GM21447 (cell line): ENCODE data around the gene ANAPC7.
"Not testable (repeated sequence)": the region's sequence is repeated elsewhere in the genome, so short reads cannot be mapped to it uniquely, and the experiment has no call there.

Source experiments
- ATAC-seq: cut with Tn5 transposase; IDR thresholded peaks from one replicate; pipeline ENCODE4 v1.9.1; 2021; ENCODE audit not compliant: unreplicated experiment

Gene ANAPC7

GRCh38 chr12:110373962-110374611, 29.4 kb downstream of the ANAPC7 start:
- ATAC-seq = no peak

- ATAC-seq = no peak
Measured at GRCh38 chr12:110373425-110373824, 30.1 kb downstream of the ANAPC7 start.

- no peak for ATAC-seq
Measured at GRCh38 chr12:110373025-110373424, 30.5 kb downstream of the ANAPC7 start.

GRCh38 chr12:110372056-110372425, 31.5 kb downstream of the ANAPC7 start:
- ATAC-seq = no peak

GRCh38 chr12:110371408-110372055, 32.0 kb downstream of the ANAPC7 start:
- ATAC-seq = peak; percentile 74

GRCh38 chr12:110370732-110371231, 32.7 kb downstream of the ANAPC7 start:
- ATAC-seq = no peak

- no peak for ATAC-seq
Measured at GRCh38 chr12:110369992-110370391, 33.5 kb downstream of the ANAPC7 start.

- no peak for ATAC-seq
Measured at GRCh38 chr12:110367181-110367864, 36.2 kb downstream of the ANAPC7 start.

- no peak for ATAC-seq
Measured at GRCh38 chr12:110366321-110367142, 37.0 kb downstream of the ANAPC7 start.

GRCh38 chr12:110365489-110366320, 37.8 kb downstream of the ANAPC7 start:
- no peak for ATAC-seq

GRCh38 chr12:110361216-110361615, 42.3 kb downstream of the ANAPC7 start:
- ATAC-seq = no peak

GRCh38 chr12:110358384-110359097, 45.0 kb downstream of the ANAPC7 start:
- not testable (repeated sequence) for ATAC-seq

GRCh38 chr12:110355073-110355472, 48.4 kb downstream of the ANAPC7 start:
- ATAC-seq = no peak

GRCh38 chr12:110354172-110354780, 49.2 kb downstream of the ANAPC7 start:
- ATAC-seq = no peak

- ATAC-seq = no peak
Measured at GRCh38 chr12:110353211-110353965, 50.1 kb downstream of the ANAPC7 start.

- ATAC-seq = no peak
Measured at GRCh38 chr12:110352401-110352800, 51.1 kb downstream of the ANAPC7 start.

GRCh38 chr12:110351119-110351518, 52.4 kb downstream of the ANAPC7 start:
- ATAC-seq = no peak

GRCh38 chr12:110349514-110350151, 53.9 kb downstream of the ANAPC7 start:
- ATAC-seq = no peak
